Right cardiac atrium (tissue), 5 donors: ENCODE measurements around the gene GBA2. TPM values are rescaled to one million over a fixed set of nuclear protein-coding genes. Genes with fewer than 3 reads are reported as not detected.
A peak's percentile ranks its signal among the peaks of the same experiment; 100 is the strongest.

Source experiments
- ATAC-seq, 2 donors: fragments of 200-7000 bp; cut with Tn5 transposase; one replicate each; pipeline versions ENCODE4 v1.8.0 to v1.9.1; 2020; ENCODE audit warnings: moderate library complexity in 2 of 2, mild to moderate bottlenecking in 1 of 2
- DNase-seq, 3 donors: peaks; one replicate each; pipeline ENCODE4 v3.0.0-alpha.2; 2020
- H3K27ac ChIP-seq: one replicate; pipeline ENCODE4 v1.5.1; 2013; ENCODE audit warnings: mild to moderate bottlenecking, low read length, control low read depth, moderate library complexity
- H3K27me3 ChIP-seq: one replicate; pipeline ENCODE4 v1.6.1; 2013; ENCODE audit not compliant: control insufficient read depth, insufficient read depth
- H3K4me1 ChIP-seq: one replicate; pipeline ENCODE4 v1.6.1; 2013; ENCODE audit warnings: low read length; ENCODE audit not compliant: control insufficient read depth, insufficient read depth
- H3K4me3 ChIP-seq: one replicate; pipeline ENCODE4 v1.5.1; 2013; ENCODE audit warnings: low read length, control low read depth
- H3K9me3 ChIP-seq: one replicate; pipeline ENCODE4 v1.6.1; 2013; ENCODE audit warnings: low read length; ENCODE audit not compliant: control insufficient read depth
- WGBS: extraction: QIAGEN DNeasy Blood & Tissue Kit; methylation state at CpG from one replicate; pipeline ENCODE4 v1.1.7; 2013; 5-methylcytosine and 5-hydroxymethylcytosine counted together
- intact Hi-C, 4 donors: fragments of 100-400 bp; cut with DNase I; formaldehyde crosslinking; loops; one replicate each; pipeline versions ENCODE4 v1.11.0 to v1.14.0; 2022 to 2023
- long read RNA-seq, 4 donors: library from polyadenylated mRNA; unstranded; transcript quantifications; one replicate each; pipeline ENCODE4 v2.0.0, GENCODE V29; 2020 to 2021
- polyA plus RNA-seq: library from polyadenylated mRNA; stranded (reverse); fragments of 200-250 nt; gene quantifications from one replicate; pipeline ENCODE4 v1.2.3, GENCODE V29; 2013
- total RNA-seq, 4 donors: library from RNA; stranded (reverse); fragmentation: NEBNext Ultra II Directional; extraction: Animal tissue kit (Norgen Biotek cat#: 25700); gene quantifications; one replicate each; pipeline ENCODE4 v1.2.1, GENCODE V29; 2021
- donor health status: healthy with polysubstance abuse.
- donor health status: DM: no; HTN: yes; CAD: no.
- donor health status: DM: no; HTN: no; CAD: no.
- donor health status: DM: no; HTN: yes; CAD: no; lungs with severe emphysema.
- donor health status: DM: yes; HTN: yes; CAD: no.

GBA2 gene
- total RNA-seq: 100 to 1,000 TPM in 2 of 4 donors, 10 to 100 TPM in 2; 93.7 to 117 (median 102) TPM
- 70.3 TPM for polyA plus RNA-seq
- long read RNA-seq, donor 1, transcript GBA2-203 (17 exons, 3,611 nt): major isoform, 124 of 251 reads
- long read RNA-seq, donor 1, transcript GBA2-208 (3 exons, 836 nt): minor isoform, 12 of 251 reads
- long read RNA-seq, donor 1, partial matches to known transcripts: 54 of 251 reads
- long read RNA-seq, donor 1, other reads (novel, unspliced or antisense): 60 of 251 reads
- long read RNA-seq, donor 2, transcript GBA2-203 (17 exons, 3,611 nt): major isoform, 69 of 143 reads
- long read RNA-seq, donor 2, partial matches to known transcripts: 11 of 143 reads
- long read RNA-seq, donor 2, other reads (novel, unspliced or antisense): 58 of 143 reads
- long read RNA-seq, donor 3, transcript GBA2-203 (17 exons, 3,611 nt): major isoform, 37 of 166 reads
- long read RNA-seq, donor 3, partial matches to known transcripts: 69 of 166 reads
- long read RNA-seq, donor 3, other reads (novel, unspliced or antisense): 57 of 166 reads
- long read RNA-seq, donor 4, transcript GBA2-203 (17 exons, 3,611 nt): major isoform, 40 of 84 reads
- long read RNA-seq, donor 4, partial matches to known transcripts: 9 of 84 reads
- long read RNA-seq, donor 4, other reads (novel, unspliced or antisense): 34 of 84 reads

- intact Hi-C loops: loop anchor here in 1 of 4 donors (5.0 kb wide), 1 partner anchor 92 kb away; the partner anchor contains the start of genes CCDC107 and RMRP
- H3K4me1 ChIP-seq: peaks cover 13% of the 10 kb centered on the region
- peak; percentile 89 to 92 for ATAC-seq
These were observed at the start of gene GBA2, which contains the start of gene RGP1 for GRCh38 chr9:35748858-35749514. Gene GBA2 (minus strand): TSS chr9:35749228. CDS start chr9:35748704, 524 bp downstream. Gene RGP1 (plus strand): TSS chr9:35749287. CDS start chr9:35749756, 469 bp downstream.

GRCh38 chr9:35797311-35798109 lies 48.5 kb upstream of the GBA2 start:
- no peak overlapping the region for H3K27ac ChIP-seq
- DNase-seq: no peak
- no peak for ATAC-seq
- 81% methylated on average over 6 of the region's 6 CpGs for WGBS
- H3K4me3 ChIP-seq: no peak overlapping the region
- no peaks in the 10 kb centered on the region for H3K27me3 ChIP-seq
- intact Hi-C loops: no loop called here
- H3K9me3 ChIP-seq: no peaks in the 10 kb centered on the region
- no peaks in the 10 kb centered on the region for H3K4me1 ChIP-seq

More at GRCh38 chr9:35748858-35749514, at the start of gene GBA2, which contains the start of gene RGP1:
- no peaks in the 10 kb centered on the region for H3K27me3 ChIP-seq
- DNase-seq: peak; percentile 87 to 94 (median 93)
- H3K4me3 ChIP-seq: peak within 1 kb of the TSS; percentile 98
- under 1% methylated on average over 69 of the region's 69 CpGs for WGBS
- H3K27ac ChIP-seq: peak within 1 kb of the TSS; percentile 98
- H3K9me3 ChIP-seq: no peaks in the 10 kb centered on the region

- DNase-seq: no peak
- H3K9me3 ChIP-seq: no peaks in the 10 kb centered on the region
- no peak overlapping the region for H3K27ac ChIP-seq
- no peak for ATAC-seq
- H3K4me3 ChIP-seq: no peak overlapping the region
- intact Hi-C loops: no loop called here
- H3K4me1 ChIP-seq: no peaks in the 10 kb centered on the region
- H3K27me3 ChIP-seq: no peaks in the 10 kb centered on the region
These were observed 46.7 kb upstream of the GBA2 start for GRCh38 chr9:35795695-35796094.

- ATAC-seq: no peak
- Histone ChIP-seq H3K4me3 (no peak overlapping the region), H3K27ac (no peak overlapping the region), H3K27me3 (no peaks in the 10 kb centered on the region), H3K4me1 (no peaks in the 10 kb centered on the region), H3K9me3 (no peaks in the 10 kb centered on the region)
- intact Hi-C loops: loop anchor here in 3 of 4 donors (5.0 kb wide), 2 partner anchors 34 to 89 kb away; partner anchors contain the start of genes FAM221B (in 1 of the 3) and TMEM8B (in 1 of the 3)
- no peak for DNase-seq
- 45% methylated on average over 2 of the region's 2 CpGs for WGBS
These were observed 44.4 kb upstream of the GBA2 start for GRCh38 chr9:35793461-35793860.

- Histone ChIP-seq H3K27ac (no peak overlapping the region), H3K9me3 (no peaks in the 10 kb centered on the region), H3K4me1 (no peaks in the 10 kb centered on the region), H3K27me3 (no peaks in the 10 kb centered on the region), H3K4me3 (no peak overlapping the region)
- DNase-seq (peak in 2 of 3 donors; percentile 22 to 49), ATAC-seq (no peak)
- 89% methylated on average over 14 of the region's 14 CpGs for WGBS
- intact Hi-C loops: loop anchor here in 3 of 4 donors (5.0 kb wide), 2 partner anchors 34 to 89 kb away; partner anchors contain the start of genes FAM221B (in 1 of the 3) and TMEM8B (in 1 of the 3)
These were observed 43.8 kb upstream of the GBA2 start for GRCh38 chr9:35792826-35793225.

GRCh38 chr9:35792024-35792813 lies 43.2 kb upstream of the GBA2 start:
- WGBS: 80% methylated on average over 34 of the region's 34 CpGs
- DNase-seq (peak; percentile 24 to 76 (median 72)), ATAC-seq (no peak)
- peak overlapping the region; percentile 58 for H3K4me3 ChIP-seq
- H3K4me1 ChIP-seq: no peaks in the 10 kb centered on the region
- no peaks in the 10 kb centered on the region for H3K9me3 ChIP-seq
- intact Hi-C loops: loop anchor here in 3 of 4 donors (5.0 kb wide), 2 partner anchors 35 to 90 kb away; partner anchors contain the start of genes FAM221B (in 1 of the 3) and TMEM8B (in 1 of the 3)
- H3K27me3 ChIP-seq: no peaks in the 10 kb centered on the region
- H3K27ac ChIP-seq: no peak overlapping the region

GRCh38 chr9:35791297-35791921 lies 42.4 kb upstream of the GBA2 start, which contains the start of gene NPR2:
Gene NPR2 (plus strand): TSS chr9:35791591. CDS start chr9:35792409, 818 bp downstream.
- peak; percentile 73 to 79 for ATAC-seq
- WGBS: 5% methylated on average over 57 of the region's 64 CpGs
- DNase-seq: peak; percentile 59 to 84 (median 84)
- H3K27ac ChIP-seq: peak within 1 kb of the TSS; percentile 81
- no peaks in the 10 kb centered on the region for H3K4me1 ChIP-seq
- H3K9me3 ChIP-seq: no peaks in the 10 kb centered on the region
- H3K4me3 ChIP-seq: peak within 1 kb of the TSS; percentile 58
- intact Hi-C loops: loop anchor here (2.0 to 5.0 kb wide), 3 partner anchors 36 to 91 kb away; partner anchors contain the start of genes FAM221B (in 1 of the 4) and TMEM8B (in 1 of the 4)
- no peaks in the 10 kb centered on the region for H3K27me3 ChIP-seq

- peak overlapping the region; percentile 41 for H3K27ac ChIP-seq
- no peaks in the 10 kb centered on the region for H3K4me1 ChIP-seq
- H3K4me3 ChIP-seq: peak overlapping the region; percentile 58
- H3K27me3 ChIP-seq: no peaks in the 10 kb centered on the region
- intact Hi-C loops: loop anchor here (2.0 to 5.0 kb wide), 3 partner anchors 37 to 92 kb away; partner anchors contain the start of genes FAM221B (in 1 of the 4) and TMEM8B (in 1 of the 4)
- DNase-seq: peak; percentile 73 to 84 (median 79)
- peak; percentile 88 to 90 for ATAC-seq
- 24% methylated on average over 37 of the region's 37 CpGs for WGBS
- no peaks in the 10 kb centered on the region for H3K9me3 ChIP-seq
These were observed 41.6 kb upstream of the GBA2 start for GRCh38 chr9:35790385-35791296.
